GM12878 (cell line): ENCODE data around the gene URI1.

Experiments
- JUNB ChIP-seq: IDR thresholded peaks from 2 replicates; pipeline ENCODE4 v1.6.1; 2016; ENCODE audit warnings: antibody characterized with exemption, mild to moderate bottlenecking
- SREBF1 ChIP-seq: IDR thresholded peaks from 2 replicates; pipeline ENCODE4 v1.6.1; 2012; ENCODE audit warnings: mild to moderate bottlenecking, low read length
- TF ChIP-seq, protein P1 (sequence below), 3 experiments: IDR thresholded peaks in 2 of 3; conservative IDR thresholded peaks in 1 of 3; 2 replicates each; pipeline ENCODE4 v1.5.1; 2011; ENCODE audit warnings: low read depth in 3 of 3, low read length in 3 of 3, mild to moderate bottlenecking in 3 of 3, control low read depth in 2 of 3, moderate library complexity in 2 of 3, inconsistent platforms in 1 of 3, mixed read lengths in 1 of 3; ENCODE audit not compliant: control insufficient read depth in 2 of 3, insufficient read depth in 1 of 3; ENCODE audit errors: extremely low read depth in 1 of 3

DNA sequence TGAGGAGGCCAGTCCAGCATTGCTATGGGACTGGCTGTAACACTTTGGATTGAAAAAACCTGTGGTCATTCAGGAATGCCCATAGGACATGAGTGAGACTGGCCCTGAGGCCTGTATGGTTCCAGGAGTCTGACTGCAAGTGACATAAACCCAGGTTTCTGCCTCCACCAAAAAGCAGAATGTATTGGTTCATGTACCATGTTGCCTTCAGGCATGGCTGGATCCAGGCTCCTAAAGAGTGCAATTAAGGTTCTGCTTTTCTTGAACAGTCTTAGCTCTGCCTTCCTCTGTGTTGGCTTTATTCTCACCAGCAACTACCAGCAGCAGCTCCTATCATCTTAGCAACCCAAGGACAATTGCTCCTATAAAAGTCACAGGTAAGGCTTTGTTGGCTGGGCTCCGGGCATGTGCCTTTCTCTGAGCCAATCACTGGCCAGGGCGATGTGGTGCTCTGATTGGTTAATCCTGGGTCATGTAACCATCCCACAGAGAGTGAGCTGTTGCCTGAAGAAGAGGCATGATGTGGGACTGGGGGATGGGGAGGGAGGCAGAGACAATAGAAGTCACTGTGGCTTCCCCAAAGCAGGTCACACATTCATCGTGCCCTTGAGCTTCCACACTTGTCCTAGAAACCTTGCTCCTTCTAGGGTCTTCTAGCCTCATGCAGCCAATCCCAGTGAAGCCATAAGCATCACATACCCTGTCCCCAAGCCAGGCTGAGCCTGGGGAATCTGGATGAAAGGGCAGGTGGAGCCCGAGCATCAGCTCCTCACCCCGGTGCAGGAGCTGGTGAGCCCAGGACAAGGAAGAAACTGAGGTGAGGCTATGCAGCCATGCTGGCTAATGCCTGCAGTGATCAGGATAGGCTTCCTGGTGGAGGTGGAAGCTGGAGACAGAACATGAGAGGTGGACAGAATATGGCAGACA, 123.9 kb downstream of the URI1 start:
- TF ChIP-seq, protein P1, sequence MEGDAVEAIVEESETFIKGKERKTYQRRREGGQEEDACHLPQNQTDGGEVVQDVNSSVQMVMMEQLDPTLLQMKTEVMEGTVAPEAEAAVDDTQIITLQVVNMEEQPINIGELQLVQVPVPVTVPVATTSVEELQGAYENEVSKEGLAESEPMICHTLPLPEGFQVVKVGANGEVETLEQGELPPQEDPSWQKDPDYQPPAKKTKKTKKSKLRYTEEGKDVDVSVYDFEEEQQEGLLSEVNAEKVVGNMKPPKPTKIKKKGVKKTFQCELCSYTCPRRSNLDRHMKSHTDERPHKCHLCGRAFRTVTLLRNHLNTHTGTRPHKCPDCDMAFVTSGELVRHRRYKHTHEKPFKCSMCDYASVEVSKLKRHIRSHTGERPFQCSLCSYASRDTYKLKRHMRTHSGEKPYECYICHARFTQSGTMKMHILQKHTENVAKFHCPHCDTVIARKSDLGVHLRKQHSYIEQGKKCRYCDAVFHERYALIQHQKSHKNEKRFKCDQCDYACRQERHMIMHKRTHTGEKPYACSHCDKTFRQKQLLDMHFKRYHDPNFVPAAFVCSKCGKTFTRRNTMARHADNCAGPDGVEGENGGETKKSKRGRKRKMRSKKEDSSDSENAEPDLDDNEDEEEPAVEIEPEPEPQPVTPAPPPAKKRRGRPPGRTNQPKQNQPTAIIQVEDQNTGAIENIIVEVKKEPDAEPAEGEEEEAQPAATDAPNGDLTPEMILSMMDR (IDR thresholded peaks at IDR 0.05 in 2 of 3, conservative IDR thresholded peaks at IDR 0.05 in 1 of 3; ENCODE audit: control insufficient read depth in 2 of 3, extremely low read depth in 1 of 3, insufficient read depth in 1 of 3, low read depth in 3 of 3, low read length in 3 of 3) = no peak
- no peak for TF ChIP-seq JUNB
- no peak for TF ChIP-seq SREBF1
